HG03354 (cell line): ENCODE results near the gene HTT.
"Not testable (repeated sequence)": the region's sequence is repeated elsewhere in the genome, so short reads cannot be mapped to it uniquely, and the experiment has no call there.

Experiments used
- ATAC-seq: cut with Tn5 transposase; IDR thresholded peaks from one replicate; pipeline ENCODE4 v1.9.1; 2021; ENCODE audit warnings: mild to moderate bottlenecking; ENCODE audit not compliant: unreplicated experiment, poor library complexity, severe bottlenecking

HTT gene

GRCh38 chr4:3148926-3149325 is 74.4 kb downstream of the HTT start:
- no peak for ATAC-seq

GRCh38 chr4:3151238-3151637 is 76.8 kb downstream of the HTT start:
- not testable (repeated sequence) for ATAC-seq

- no peak for ATAC-seq
Measured at GRCh38 chr4:3157366-3157765, 82.9 kb downstream of the HTT start.

- ATAC-seq = no peak
Measured at GRCh38 chr4:3158841-3159240, 84.4 kb downstream of the HTT start.

- ATAC-seq = no peak
Measured at GRCh38 chr4:3160438-3160837, 86.0 kb downstream of the HTT start.

GRCh38 chr4:3161044-3161443 is 86.6 kb downstream of the HTT start:
- ATAC-seq = not testable (repeated sequence)

GRCh38 chr4:3166434-3166833 is 92.0 kb downstream of the HTT start:
- ATAC-seq = not testable (repeated sequence)

GRCh38 chr4:3168029-3168428 is 93.5 kb downstream of the HTT start:
- ATAC-seq = no peak

- ATAC-seq = no peak
Measured at GRCh38 chr4:3174371-3175338, 100.2 kb downstream of the HTT start.

- ATAC-seq = no peak
Measured at GRCh38 chr4:3176367-3177229, 102.1 kb downstream of the HTT start.

GRCh38 chr4:3177426-3177825 is 102.9 kb downstream of the HTT start:
- no peak for ATAC-seq

GRCh38 chr4:3177905-3178304 is 103.4 kb downstream of the HTT start:
- ATAC-seq = no peak

- ATAC-seq = no peak
Measured at GRCh38 chr4:3178351-3178750, 103.9 kb downstream of the HTT start.

- no peak for ATAC-seq
Measured at GRCh38 chr4:3179126-3179706, 104.7 kb downstream of the HTT start.

GRCh38 chr4:3183008-3183407 is 108.5 kb downstream of the HTT start:
- no peak for ATAC-seq

GRCh38 chr4:3184725-3185124 is 110.2 kb downstream of the HTT start:
- no peak for ATAC-seq

GRCh38 chr4:3186609-3187008 is 112.1 kb downstream of the HTT start:
- no peak for ATAC-seq

GRCh38 chr4:3188118-3188517 is 113.6 kb downstream of the HTT start:
- ATAC-seq = no peak

GRCh38 chr4:3189459-3189858 is 115.0 kb downstream of the HTT start:
- ATAC-seq = no peak

- ATAC-seq = no peak
Measured at GRCh38 chr4:3190549-3190948, 116.1 kb downstream of the HTT start.
